Activated naive CD8-positive, alpha-beta T cell treated with anti-CD3 and anti-CD28 coated beads, Interleukin-2, amount 10 ng/mL, durations not matched to agents 7 days and 5 days (primary cell): ENCODE results near the gene HOXA5. TPM values are rescaled to one million over a fixed set of nuclear protein-coding genes. Genes with fewer than 3 reads are reported as not detected.

Experiments used
- ATAC-seq: fragments of 150-1000 bp; cut with Tn5 transposase; one replicate; pipeline ENCODE4 v1.10.0; 2021; ENCODE audit warnings: low read depth, moderate library complexity
- POLR2A ChIA-PET: fragments of 350-600 bp; sonication (Branson Sonifier 250); formaldehyde crosslinking; loops from one replicate; lab custom pipeline; 2021; ENCODE audit warnings: antibody characterized with exemption; lab: Charles Lee
- DNase-seq: peaks from one replicate; pipeline ENCODE4 v3.0.0; 2021
- H3K27ac Mint-ChIP-seq: one replicate; pipeline ENCODE4 v1.8.0; 2022; ENCODE audit warnings: mild to moderate bottlenecking, mixed read lengths
- H3K27me3 Mint-ChIP-seq: one replicate; pipeline ENCODE4 v1.8.0; 2022; ENCODE audit warnings: mild to moderate bottlenecking, moderate library complexity, mixed read lengths
- H3K36me3 Mint-ChIP-seq: one replicate; pipeline ENCODE4 v1.8.0; 2021; ENCODE audit warnings: mild to moderate bottlenecking, mixed read lengths
- H3K4me1 Mint-ChIP-seq: one replicate; pipeline ENCODE4 v1.8.0; 2021; ENCODE audit warnings: mixed read lengths
- H3K4me3 Mint-ChIP-seq: one replicate; pipeline ENCODE4 v1.8.0; 2022; ENCODE audit warnings: mild to moderate bottlenecking, moderate library complexity, mixed read lengths
- H3K9me3 Mint-ChIP-seq: one replicate; pipeline ENCODE4 v1.8.0; 2021; ENCODE audit warnings: mixed read lengths
- total RNA-seq, 2 experiments: library from RNA; stranded (reverse); gene quantifications; one replicate each; pipeline ENCODE4 v1.2.3, GENCODE V29; 2021

The HOXA5 gene
- total RNA-seq, 2 experiments from 2014 or later, result not detected

GRCh38 chr7:27122077-27122910, 21.2 kb downstream of the HOXA5 start:
- ATAC-seq (no peak), DNase-seq (no peak)
- Mint-ChIP-seq H3K4me1 (no peaks in the 10 kb centered on the region), H3K4me3 (no peak overlapping the region), H3K27ac (no peak overlapping the region), H3K27me3 (peaks cover 18% of the 10 kb centered on the region), H3K9me3 (no peaks in the 10 kb centered on the region), H3K36me3 (no peaks in the 10 kb centered on the region)
- POLR2A ChIA-PET, result no interaction called here

GRCh38 chr7:27121684-27122076, 21.8 kb downstream of the HOXA5 start:
- no peak overlapping the region for H3K27ac Mint-ChIP-seq
- H3K4me1 Mint-ChIP-seq, result no peaks in the 10 kb centered on the region
- ATAC-seq, result no peak
- POLR2A ChIA-PET, result no interaction called here
- H3K36me3 Mint-ChIP-seq, result no peaks in the 10 kb centered on the region
- H3K4me3 Mint-ChIP-seq, result no peak overlapping the region
- H3K27me3 Mint-ChIP-seq, result peaks cover 13% of the 10 kb centered on the region
- no peaks in the 10 kb centered on the region for H3K9me3 Mint-ChIP-seq
- no peak for DNase-seq

GRCh38 chr7:27119412-27119911, 24.0 kb downstream of the HOXA5 start:
- DNase-seq (no peak), ATAC-seq (no peak)
- H3K27ac Mint-ChIP-seq, result no peak overlapping the region
- H3K4me1 Mint-ChIP-seq, result no peaks in the 10 kb centered on the region
- H3K27me3 Mint-ChIP-seq, result peaks cover 6% of the 10 kb centered on the region
- POLR2A ChIA-PET, result no interaction called here
- H3K4me3 Mint-ChIP-seq, result no peak overlapping the region
- no peaks in the 10 kb centered on the region for H3K36me3 Mint-ChIP-seq
- no peaks in the 10 kb centered on the region for H3K9me3 Mint-ChIP-seq

GRCh38 chr7:27118580-27118979, 24.9 kb downstream of the HOXA5 start:
- DNase-seq, result no peak
- H3K4me1 Mint-ChIP-seq, result no peaks in the 10 kb centered on the region
- POLR2A ChIA-PET, result no interaction called here
- no peaks in the 10 kb centered on the region for H3K9me3 Mint-ChIP-seq
- no peak overlapping the region for H3K27ac Mint-ChIP-seq
- H3K4me3 Mint-ChIP-seq, result no peak overlapping the region
- no peak for ATAC-seq
- H3K27me3 Mint-ChIP-seq, result peaks cover 6% of the 10 kb centered on the region
- no peaks in the 10 kb centered on the region for H3K36me3 Mint-ChIP-seq

GRCh38 chr7:27117887-27118491, 25.5 kb downstream of the HOXA5 start:
- Mint-ChIP-seq H3K4me3 (no peak overlapping the region), H3K27me3 (peaks cover 6% of the 10 kb centered on the region), H3K27ac (no peak overlapping the region), H3K9me3 (no peaks in the 10 kb centered on the region), H3K4me1 (no peaks in the 10 kb centered on the region), H3K36me3 (no peaks in the 10 kb centered on the region)
- POLR2A ChIA-PET, result no interaction called here
- no peak for ATAC-seq
- DNase-seq, result no peak

GRCh38 chr7:27116962-27117886, 26.3 kb downstream of the HOXA5 start:
- DNase-seq, result no peak

GRCh38 chr7:27116031-27116961, 27.2 kb downstream of the HOXA5 start:
- Mint-ChIP-seq H3K27ac (no peak overlapping the region), H3K36me3 (no peaks in the 10 kb centered on the region), H3K27me3 (peaks cover 9% of the 10 kb centered on the region), H3K4me3 (no peak overlapping the region), H3K4me1 (no peaks in the 10 kb centered on the region), H3K9me3 (no peaks in the 10 kb centered on the region)
- POLR2A ChIA-PET, result no interaction called here
- DNase-seq (no peak), ATAC-seq (no peak)

More at GRCh38 chr7:27116962-27117886, 26.3 kb downstream of the HOXA5 start:
- no peaks in the 10 kb centered on the region for H3K9me3 Mint-ChIP-seq
- no peaks in the 10 kb centered on the region for H3K4me1 Mint-ChIP-seq
- no peak for ATAC-seq
- no peak overlapping the region for H3K4me3 Mint-ChIP-seq
- POLR2A ChIA-PET, result no interaction called here
- H3K27me3 Mint-ChIP-seq, result peaks cover 6% of the 10 kb centered on the region
- H3K36me3 Mint-ChIP-seq, result no peaks in the 10 kb centered on the region
- no peak overlapping the region for H3K27ac Mint-ChIP-seq

GRCh38 chr7:27115221-27116026, 28.1 kb downstream of the HOXA5 start:
- H3K4me1 Mint-ChIP-seq, result no peaks in the 10 kb centered on the region
- ATAC-seq, result no peak
- no peak for DNase-seq
- no peak overlapping the region for H3K4me3 Mint-ChIP-seq
- POLR2A ChIA-PET, result no interaction called here
- no peaks in the 10 kb centered on the region for H3K9me3 Mint-ChIP-seq
- H3K27ac Mint-ChIP-seq, result no peak overlapping the region
- peaks cover 11% of the 10 kb centered on the region for H3K27me3 Mint-ChIP-seq
- no peaks in the 10 kb centered on the region for H3K36me3 Mint-ChIP-seq

- Mint-ChIP-seq H3K27me3 (peaks cover 9% of the 10 kb centered on the region), H3K9me3 (no peaks in the 10 kb centered on the region), H3K36me3 (no peaks in the 10 kb centered on the region), H3K4me3 (no peak overlapping the region), H3K4me1 (no peaks in the 10 kb centered on the region), H3K27ac (no peak overlapping the region)
- POLR2A ChIA-PET, result no interaction called here
- DNase-seq (no peak), ATAC-seq (no peak)
Observed at GRCh38 chr7:27114881-27115220, 28.6 kb downstream of the HOXA5 start.

GRCh38 chr7:27113991-27114769, 29.3 kb downstream of the HOXA5 start:
- POLR2A ChIA-PET, result no interaction called here
- no peak overlapping the region for H3K4me3 Mint-ChIP-seq
- H3K27ac Mint-ChIP-seq, result no peak overlapping the region
- H3K36me3 Mint-ChIP-seq, result no peaks in the 10 kb centered on the region
- ATAC-seq (no peak), DNase-seq (no peak)
- H3K9me3 Mint-ChIP-seq, result no peaks in the 10 kb centered on the region
- peaks cover 8% of the 10 kb centered on the region for H3K27me3 Mint-ChIP-seq
- H3K4me1 Mint-ChIP-seq, result no peaks in the 10 kb centered on the region
